Neuronal stem cell (in vitro differentiated cells): ENCODE measurements around the gene CD59.

Experiments
- DNase-seq: peaks from one replicate; pipeline ENCODE4 v3.0.0-alpha.2; 2013; ENCODE audit warnings: low spot score
- H2AFZ ChIP-seq: one replicate; pipeline ENCODE4 v1.6.1; 2013; ENCODE audit warnings: mild to moderate bottlenecking, low read length, inconsistent platforms
- H2AK5ac ChIP-seq: 2 replicates; pipeline ENCODE4 v1.6.1; 2013; ENCODE audit warnings: low read depth, mild to moderate bottlenecking, inconsistent platforms, low read length, moderate library complexity, mixed read lengths
- H2BK120ac ChIP-seq: 2 replicates; pipeline ENCODE4 v1.6.1; 2013; ENCODE audit warnings: low read depth, mild to moderate bottlenecking, inconsistent platforms, low read length, moderate library complexity, mixed read lengths
- H2BK12ac ChIP-seq: one replicate; pipeline ENCODE4 v1.6.1; 2013; ENCODE audit warnings: low read length, inconsistent platforms
- H2BK15ac ChIP-seq: 2 replicates; pipeline ENCODE4 v1.6.1; 2013; ENCODE audit warnings: mild to moderate bottlenecking, low read length, inconsistent platforms, mixed read lengths
- H2BK5ac ChIP-seq: one replicate; pipeline ENCODE4 v1.6.1; 2013; ENCODE audit warnings: inconsistent platforms, mild to moderate bottlenecking, low read length, moderate library complexity
- H3K14ac ChIP-seq: one replicate; pipeline ENCODE4 v1.6.1; 2013; ENCODE audit warnings: low read length, inconsistent platforms
- H3K18ac ChIP-seq: 2 replicates; pipeline ENCODE4 v1.6.1; 2013; ENCODE audit warnings: low read length, inconsistent platforms
- H3K23ac ChIP-seq: 2 replicates; pipeline ENCODE4 v1.6.1; 2013; ENCODE audit warnings: low read depth, mild to moderate bottlenecking, mixed read lengths, low read length, inconsistent platforms; ENCODE audit not compliant: poor library complexity
- H3K27ac ChIP-seq: replicated peaks from 3 replicates; pipeline ENCODE4 v1.5.1; 2013; ENCODE audit warnings: low read length, inconsistent platforms
- H3K27me3 ChIP-seq, 3 experiments: 2 replicates each; pipeline ENCODE4 v1.6.1; 2013; ENCODE audit warnings: low read length in 3 of 3, mild to moderate bottlenecking in 2 of 3, inconsistent platforms in 1 of 3, low read depth in 1 of 3, mixed read lengths in 1 of 3, moderate library complexity in 1 of 3; ENCODE audit not compliant: control insufficient read depth in 3 of 3, insufficient read depth in 3 of 3
- H3K36me3 ChIP-seq, 2 donors: replicated peaks in 1 of 2; 2 replicates each; pipeline ENCODE4 v1.6.1; 2013; ENCODE audit warnings: low read length in 2 of 2; ENCODE audit not compliant: control insufficient read depth in 2 of 2, insufficient read depth in 2 of 2
- H3K4ac ChIP-seq: 2 replicates; pipeline ENCODE4 v1.6.1; 2013; ENCODE audit warnings: inconsistent platforms, mild to moderate bottlenecking, low read length, moderate library complexity
- H3K4me1 ChIP-seq, 2 donors: 1 replicate in 1 of 2; 2 replicates in 1 of 2; pipeline ENCODE4 v1.6.1; 2013; ENCODE audit warnings: low read length in 2 of 2, low read depth in 1 of 2; ENCODE audit not compliant: control insufficient read depth in 2 of 2, insufficient read depth in 1 of 2
- H3K4me2 ChIP-seq: one replicate; pipeline ENCODE4 v1.6.1; 2013; ENCODE audit warnings: mild to moderate bottlenecking, low read length, inconsistent platforms; ENCODE audit not compliant: insufficient read depth, poor library complexity, severe bottlenecking
- H3K4me3 ChIP-seq, 2 donors: 2 replicates each; pipeline ENCODE4 v1.5.1; 2013; ENCODE audit warnings: low read length in 2 of 2, mild to moderate bottlenecking in 2 of 2, inconsistent platforms in 1 of 2, moderate library complexity in 1 of 2
- H3K79me1 ChIP-seq: one replicate; pipeline ENCODE4 v1.6.1; 2013; ENCODE audit warnings: low read depth, mild to moderate bottlenecking, inconsistent platforms, low read length, moderate library complexity
- H3K9ac ChIP-seq: one replicate; pipeline ENCODE4 v1.6.1; 2013; ENCODE audit warnings: mild to moderate bottlenecking, low read depth, low read length, inconsistent platforms; ENCODE audit not compliant: poor library complexity
- H3K9me3 ChIP-seq, 2 donors: replicated peaks in 1 of 2; 2 replicates each; pipeline versions ENCODE3 to v1.6.1; 2013; ENCODE audit warnings: low read length in 2 of 2, mild to moderate bottlenecking in 2 of 2, inconsistent platforms in 1 of 2, low read depth in 1 of 2, mixed read lengths in 1 of 2, moderate library complexity in 1 of 2; ENCODE audit not compliant: control insufficient read depth in 2 of 2, insufficient read depth in 1 of 2
- H4K8ac ChIP-seq: one replicate; pipeline ENCODE4 v1.6.1; 2013; ENCODE audit warnings: low read depth, mild to moderate bottlenecking, inconsistent platforms, low read length, moderate library complexity
- H4K91ac ChIP-seq: one replicate; pipeline ENCODE4 v1.6.1; 2013; ENCODE audit warnings: low read length, low read depth, mild to moderate bottlenecking, inconsistent platforms; ENCODE audit not compliant: poor library complexity
- WGBS, 2 donors: extraction: QIAGEN DNeasy Blood & Tissue Kit; methylation state at CpG; one replicate each; pipeline ENCODE4 v1.1.7; 2013; ENCODE audit warnings: missing lambda C conversion rate in 2 of 2, mixed read lengths in 1 of 2; ENCODE audit not compliant: insufficient read length in 2 of 2, insufficient replicate concordance in 1 of 2; ENCODE audit errors: extremely low coverage in 2 of 2; 5-methylcytosine and 5-hydroxymethylcytosine counted together

Gene CD59

GRCh38 chr11:33773987-33774735 is 37.9 kb upstream of the CD59 start, which contains the start of gene FBXO3:
Gene FBXO3 (minus strand): TSS chr11:33774520. CDS start chr11:33774497, 23 bp downstream.
- Histone ChIP-seq H3K23ac (peak within 1 kb of the TSS; percentile 75), H3K4me3 (peak within 1 kb of the TSS; percentile 91 to 94), H3K4me2 (peak within 1 kb of the TSS; percentile 99), H4K8ac (no peak within 1 kb of the TSS), H3K18ac (peak within 1 kb of the TSS; percentile 88), H2AK5ac (peak within 1 kb of the TSS; percentile 85), H2AFZ (peak within 1 kb of the TSS; percentile 93), H3K14ac (no peak within 1 kb of the TSS), H2BK15ac (peak within 1 kb of the TSS; percentile 54), H3K27me3 (peaks cover 0 to 43% (median 9%) of the 10 kb centered on the region in 3 experiments), H2BK12ac (no peak within 1 kb of the TSS), H3K27ac (no peak within 1 kb of the TSS), H2BK120ac (no peak within 1 kb of the TSS), H3K9me3 (no peaks in the 10 kb centered on the region), H3K9ac (peak within 1 kb of the TSS; percentile 95), H3K4ac (no peak within 1 kb of the TSS), H3K4me1 (peaks cover 11 to 12% of the 10 kb centered on the region in 2 donors), H2BK5ac (peak within 1 kb of the TSS; percentile 73), H3K36me3 (peaks cover 0 to 7% of the 10 kb centered on the region in 2 donors), H3K79me1 (peaks cover 8% of the 10 kb centered on the region), H4K91ac (no peak within 1 kb of the TSS)
- no CpG with 5 or more reads among the region's 64 CpGs for WGBS, 2 donors
- peak; percentile 86 for DNase-seq

GRCh38 chr11:33773404-33773986 is 37.3 kb upstream of the CD59 start:
- H3K79me1 ChIP-seq = peaks cover 8% of the 10 kb centered on the region
- H2BK15ac ChIP-seq = peak overlapping the region; percentile 6
- H3K9me3 ChIP-seq = no peaks in the 10 kb centered on the region
- DNase-seq = no peak
- H3K9ac ChIP-seq = peak overlapping the region; percentile 95
- peaks cover 0 to 11% of the 10 kb centered on the region in 2 donors for H3K36me3 ChIP-seq
- H4K91ac ChIP-seq = no peak overlapping the region
- peak overlapping the region; percentile 75 for H3K23ac ChIP-seq
- peak overlapping the region; percentile 67 for H2BK5ac ChIP-seq
- H4K8ac ChIP-seq = no peak overlapping the region
- no peak overlapping the region for H3K14ac ChIP-seq
- no CpG with 5 or more reads among the region's 22 CpGs for WGBS, 2 donors
- H2AFZ ChIP-seq = peak overlapping the region; percentile 93
- no peak overlapping the region for H3K27ac ChIP-seq
- peak overlapping the region; percentile 91 to 94 for H3K4me3 ChIP-seq
- H2AK5ac ChIP-seq = peak overlapping the region; percentile 85
- no peak overlapping the region for H3K4ac ChIP-seq
- H2BK120ac ChIP-seq = no peak overlapping the region
- H3K27me3 ChIP-seq = peaks cover 0 to 37% (median 9%) of the 10 kb centered on the region in 3 experiments
- H3K4me2 ChIP-seq = peak overlapping the region; percentile 95
- H2BK12ac ChIP-seq = no peak overlapping the region
- peak overlapping the region; percentile 75 for H3K18ac ChIP-seq
- peaks cover 9% of the 10 kb centered on the region in 2 donors for H3K4me1 ChIP-seq

- Histone ChIP-seq H3K4me3 (no peak overlapping the region), H2BK12ac (no peak overlapping the region), H2AFZ (no peak overlapping the region), H3K18ac (no peak overlapping the region), H3K4me1 (peaks cover 3 to 4% of the 10 kb centered on the region in 2 donors), H3K4ac (no peak overlapping the region), H4K8ac (no peak overlapping the region), H3K27ac (no peak overlapping the region), H4K91ac (no peak overlapping the region), H2BK5ac (no peak overlapping the region), H3K9me3 (no peaks in the 10 kb centered on the region), H3K36me3 (peaks cover 0 to 17% of the 10 kb centered on the region in 2 donors), H2BK15ac (no peak overlapping the region), H2BK120ac (no peak overlapping the region), H3K4me2 (no peak overlapping the region), H3K27me3 (peaks cover 0 to 30% (median 9%) of the 10 kb centered on the region in 3 experiments), H3K9ac (no peak overlapping the region), H3K79me1 (peaks cover 8% of the 10 kb centered on the region), H3K23ac (no peak overlapping the region), H3K14ac (no peak overlapping the region), H2AK5ac (no peak overlapping the region)
- no peak for DNase-seq
- no CpG with 5 or more reads among the region's 1 CpG for WGBS, 2 donors
Observed at GRCh38 chr11:33772870-33773269, 36.6 kb upstream of the CD59 start.

GRCh38 chr11:33772300-33772699 is 36.1 kb upstream of the CD59 start:
- no CpG with 5 or more reads among the region's 4 CpGs for WGBS, 2 donors
- Histone ChIP-seq H2AFZ (no peak overlapping the region), H3K36me3 (peaks cover 0 to 22% of the 10 kb centered on the region in 2 donors), H2BK120ac (no peak overlapping the region), H2BK12ac (no peak overlapping the region), H3K4me2 (no peak overlapping the region), H3K18ac (no peak overlapping the region), H3K27ac (no peak overlapping the region), H3K79me1 (peaks cover 8% of the 10 kb centered on the region), H4K8ac (no peak overlapping the region), H3K4ac (no peak overlapping the region), H4K91ac (no peak overlapping the region), H3K9ac (no peak overlapping the region), H3K14ac (no peak overlapping the region), H3K27me3 (peaks cover 0 to 26% (median 9%) of the 10 kb centered on the region in 3 experiments), H2BK15ac (no peak overlapping the region), H2BK5ac (no peak overlapping the region), H2AK5ac (no peak overlapping the region), H3K9me3 (no peaks in the 10 kb centered on the region), H3K23ac (no peak overlapping the region), H3K4me1 (peaks cover 3 to 4% of the 10 kb centered on the region in 2 donors), H3K4me3 (no peak overlapping the region)
- DNase-seq = no peak
